ACHN (cell line): ENCODE results near the gene HOXA6.

Experiments
- DNase-seq: peaks from one replicate; pipeline ENCODE4 v3.0.0-alpha.2; 2015
- in situ Hi-C: cut with HindIII; loops from 2 replicates; pipeline ENCODE4 v1.10.0; 2017; ENCODE audit warnings: low sequenced_read_pairs, low pct_ligation_motif_present, low pct_unique_long_range_greater_than_20kb

HOXA6 gene

GRCh38 chr7:27156508-27156898, 8.9 kb upstream of the HOXA6 start, which contains the start of gene HOXA7:
TSS of gene HOXA7 (minus strand) at chr7:27156675. CDS start at chr7:27156545, 130 bp downstream.
- in situ Hi-C loops, result no loop called here

DNA sequence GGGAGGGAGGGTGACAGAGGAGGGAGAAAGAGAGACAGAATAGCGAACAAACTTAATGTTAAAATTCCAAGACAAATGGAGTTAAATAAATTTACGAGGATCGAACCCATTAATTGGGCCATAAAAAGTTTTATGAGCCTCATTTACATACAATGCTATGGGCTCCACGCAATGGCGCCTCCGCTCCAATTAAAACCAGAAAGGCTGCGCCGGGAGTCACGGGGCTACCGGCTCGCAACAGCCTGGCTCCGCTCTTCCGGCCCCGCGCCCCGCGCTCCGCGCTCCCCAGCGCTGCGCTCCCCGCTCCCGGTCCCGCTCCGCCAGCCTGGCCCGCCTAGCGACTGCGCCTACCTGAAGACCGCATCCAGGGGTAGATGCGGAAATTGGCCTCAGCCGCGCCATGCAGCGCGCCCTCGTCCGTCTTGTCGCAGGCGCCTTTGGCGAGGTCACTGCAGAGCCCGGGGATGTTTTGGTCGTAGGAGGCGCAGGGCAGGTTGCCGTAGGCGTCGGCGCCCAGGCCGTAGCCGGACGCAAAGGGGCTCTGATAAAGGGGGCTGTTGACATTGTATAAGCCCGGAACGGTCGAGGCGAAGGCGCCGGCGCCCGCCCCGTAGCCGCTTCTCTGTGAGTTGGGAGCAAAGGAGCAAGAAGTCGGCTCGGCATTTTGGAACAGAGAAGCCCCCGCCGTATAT, 8.4 kb upstream of the HOXA6 start:
- DNase-seq, result peak; percentile 56
- in situ Hi-C loops, result no loop called here

More at GRCh38 chr7:27156508-27156898, 8.9 kb upstream of the HOXA6 start, which contains the start of gene HOXA7:
- DNase-seq, result peak; percentile 82

DNA sequence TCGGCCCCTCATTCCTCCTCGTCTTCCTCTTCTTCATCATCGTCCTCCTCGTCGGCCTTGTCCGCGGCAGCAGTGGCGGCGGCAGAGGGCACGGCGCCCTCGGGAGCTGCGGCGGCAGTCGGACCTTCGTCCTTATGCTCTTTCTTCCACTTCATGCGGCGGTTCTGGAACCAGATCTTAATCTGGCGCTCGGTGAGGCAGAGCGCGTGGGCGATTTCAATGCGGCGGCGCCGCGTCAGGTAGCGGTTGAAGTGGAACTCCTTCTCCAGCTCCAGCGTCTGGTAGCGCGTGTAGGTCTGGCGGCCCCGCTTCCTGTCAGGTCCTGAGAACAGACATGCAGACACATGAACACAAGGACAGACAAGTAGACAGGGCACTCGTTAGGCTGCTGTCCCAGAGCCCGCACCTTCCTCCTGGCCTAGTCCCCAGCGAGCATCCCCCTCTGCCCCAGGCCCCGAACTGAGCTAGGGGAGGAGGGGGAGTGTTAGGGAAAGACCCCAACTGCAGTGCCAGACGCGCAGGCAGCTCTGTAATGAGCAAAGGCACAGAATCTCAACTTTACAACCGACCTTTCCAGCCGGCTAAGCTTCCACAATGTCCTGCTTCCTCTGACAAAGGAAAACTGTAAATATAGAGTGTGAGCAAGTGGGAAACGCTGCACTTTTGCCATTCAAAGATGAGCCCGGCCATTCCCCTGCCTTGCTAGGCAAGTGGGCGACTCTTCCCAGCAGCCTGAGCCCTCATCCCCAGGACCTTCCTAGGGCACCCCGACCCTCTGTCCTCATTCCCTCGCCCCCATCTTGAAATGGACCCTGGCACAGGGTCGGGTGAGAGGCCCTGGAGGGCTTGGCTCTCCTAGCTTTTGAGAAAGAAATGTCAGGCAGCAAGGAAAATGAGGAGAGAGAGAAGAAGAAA, 7.6 kb upstream of the HOXA6 start:
- in situ Hi-C loops, result no loop called here
- peak; percentile 57 for DNase-seq

DNA sequence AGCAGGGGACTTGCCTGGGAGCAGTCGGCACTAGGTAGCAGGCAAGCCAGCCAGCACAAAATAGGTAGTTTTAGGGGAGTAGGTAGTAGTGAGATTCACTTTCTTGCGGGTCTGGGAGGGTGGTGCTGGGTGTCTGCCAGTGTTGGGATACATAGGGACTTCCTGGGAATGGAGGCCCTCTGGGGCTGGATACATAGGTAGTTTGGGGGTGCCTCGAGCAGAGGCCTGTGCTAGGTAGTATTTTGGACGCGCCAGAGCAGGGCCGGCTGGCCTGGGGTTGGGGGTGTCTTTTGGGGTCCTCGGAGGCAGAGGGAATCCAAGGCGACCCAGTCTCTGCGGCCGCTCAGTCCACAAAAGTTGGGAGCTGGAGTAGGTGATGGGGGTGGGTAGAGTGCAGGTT, 6.8 kb upstream of the HOXA6 start:
- in situ Hi-C loops, result no loop called here
- DNase-seq, result no peak

GRCh38 chr7:27153526-27153925, 6.0 kb upstream of the HOXA6 start:
- in situ Hi-C loops, result no loop called here
- DNase-seq, result no peak

DNA sequence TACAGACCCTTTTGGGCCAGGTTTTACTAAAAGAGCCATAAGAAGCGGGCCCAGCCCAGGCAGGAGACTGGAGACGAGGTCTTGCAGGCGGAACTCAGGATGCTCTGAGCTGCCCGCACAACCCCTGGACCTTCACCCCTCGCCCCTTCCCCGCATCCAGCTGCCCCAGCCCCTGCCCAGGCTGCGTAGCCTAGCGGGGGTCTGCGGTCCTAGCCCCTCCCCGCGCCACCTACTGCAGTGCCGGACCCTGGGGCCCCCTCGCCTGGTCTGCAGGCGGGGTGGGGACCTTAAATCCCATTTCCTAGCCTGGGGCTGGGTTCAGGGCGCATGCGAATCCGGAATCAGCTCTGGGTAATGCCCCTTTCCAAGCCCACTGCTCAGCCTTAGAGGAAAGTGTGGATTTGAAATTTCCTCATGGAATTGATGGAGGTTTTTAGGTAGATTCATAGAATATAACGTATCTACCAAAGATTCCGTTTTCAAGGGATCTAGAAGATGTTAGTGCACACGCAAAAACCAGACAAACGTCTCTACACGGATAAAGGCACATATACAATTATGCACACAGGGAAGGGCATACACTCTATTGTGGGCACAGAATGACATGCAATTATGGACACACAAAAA, 5.4 kb upstream of the HOXA6 start:
- DNase-seq, result no peak
- in situ Hi-C loops, result no loop called here

DNA sequence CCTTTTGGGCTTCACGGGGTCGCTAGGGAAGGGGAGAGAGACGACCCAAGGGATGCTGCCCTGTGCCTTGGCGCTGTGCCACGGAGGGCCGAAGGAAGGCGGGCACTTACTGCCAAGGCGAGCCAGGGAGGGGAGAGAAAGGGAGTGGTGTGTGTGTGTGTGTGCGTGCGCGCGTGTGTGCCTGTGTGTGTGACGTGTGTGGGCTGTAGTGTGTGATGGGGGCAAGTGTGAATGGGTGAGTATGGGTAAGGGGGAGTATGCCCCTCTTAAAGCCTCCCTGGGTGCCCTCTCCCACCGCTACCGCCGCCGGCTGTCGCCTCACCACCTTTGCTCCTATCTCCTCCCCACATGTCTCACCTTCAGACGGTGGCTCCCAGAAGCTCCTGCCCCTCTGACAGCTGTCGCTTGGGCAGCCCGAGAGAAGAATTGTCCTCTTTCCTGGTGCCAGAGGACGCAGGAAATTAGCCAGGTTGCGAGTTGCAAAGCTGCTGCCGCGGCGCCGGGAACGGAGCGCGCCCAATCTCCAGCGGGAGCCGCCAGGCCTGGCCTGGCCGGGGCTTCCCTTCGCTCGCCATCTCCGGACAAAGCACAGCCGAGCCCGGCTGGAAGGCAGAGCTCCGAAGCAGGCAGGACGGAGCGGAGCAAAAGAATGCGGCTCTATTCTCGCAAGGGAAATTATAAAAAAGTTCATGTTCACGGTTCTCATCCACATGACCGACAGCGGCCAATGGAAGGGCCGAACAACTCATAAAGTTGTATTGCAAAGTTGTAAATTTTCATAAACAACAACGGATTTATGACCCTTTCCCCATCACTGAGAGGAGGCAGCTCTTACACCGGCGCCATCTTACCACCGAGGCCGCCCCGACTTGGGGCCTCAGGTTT, 4.6 kb upstream of the HOXA6 start, which contains the start of gene HOXA3:
Gene HOXA3, minus strand, starts transcription at position 653 of the 885 bp plus-strand sequence. CDS start 41,943 bp downstream, outside the sequence.
- peak; percentile 69 for DNase-seq
- in situ Hi-C loops, result no loop called here

DNA sequence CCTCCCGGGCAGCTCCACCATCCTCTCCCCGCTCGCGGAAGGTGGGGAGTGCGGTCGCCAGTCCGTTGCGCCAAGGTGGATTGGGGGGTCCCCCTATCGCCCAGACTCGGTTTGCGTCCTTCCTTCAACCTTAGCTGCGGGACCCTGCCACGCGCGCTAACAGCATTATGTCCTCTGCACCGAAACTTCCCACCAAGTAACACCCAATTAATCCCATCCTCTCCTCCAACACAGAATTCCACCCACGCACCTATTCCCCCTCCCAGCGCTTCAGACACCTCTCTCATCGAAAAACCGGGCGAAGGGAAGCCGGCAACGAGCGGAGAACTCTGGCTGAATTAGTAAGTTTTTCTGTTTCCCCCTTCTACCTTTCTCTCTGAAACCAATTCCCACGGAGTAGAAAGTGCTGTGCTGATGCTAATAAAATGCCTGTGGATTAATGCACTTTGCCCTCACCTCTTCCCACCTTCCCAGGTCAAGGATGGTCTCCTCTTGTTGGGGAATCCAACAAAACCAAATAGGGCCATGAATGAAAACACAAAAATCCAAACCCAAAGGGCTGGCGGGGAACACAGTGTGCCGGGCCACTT, 3.9 kb upstream of the HOXA6 start:
- in situ Hi-C loops, result no loop called here
- DNase-seq, result peak; percentile 24

DNA sequence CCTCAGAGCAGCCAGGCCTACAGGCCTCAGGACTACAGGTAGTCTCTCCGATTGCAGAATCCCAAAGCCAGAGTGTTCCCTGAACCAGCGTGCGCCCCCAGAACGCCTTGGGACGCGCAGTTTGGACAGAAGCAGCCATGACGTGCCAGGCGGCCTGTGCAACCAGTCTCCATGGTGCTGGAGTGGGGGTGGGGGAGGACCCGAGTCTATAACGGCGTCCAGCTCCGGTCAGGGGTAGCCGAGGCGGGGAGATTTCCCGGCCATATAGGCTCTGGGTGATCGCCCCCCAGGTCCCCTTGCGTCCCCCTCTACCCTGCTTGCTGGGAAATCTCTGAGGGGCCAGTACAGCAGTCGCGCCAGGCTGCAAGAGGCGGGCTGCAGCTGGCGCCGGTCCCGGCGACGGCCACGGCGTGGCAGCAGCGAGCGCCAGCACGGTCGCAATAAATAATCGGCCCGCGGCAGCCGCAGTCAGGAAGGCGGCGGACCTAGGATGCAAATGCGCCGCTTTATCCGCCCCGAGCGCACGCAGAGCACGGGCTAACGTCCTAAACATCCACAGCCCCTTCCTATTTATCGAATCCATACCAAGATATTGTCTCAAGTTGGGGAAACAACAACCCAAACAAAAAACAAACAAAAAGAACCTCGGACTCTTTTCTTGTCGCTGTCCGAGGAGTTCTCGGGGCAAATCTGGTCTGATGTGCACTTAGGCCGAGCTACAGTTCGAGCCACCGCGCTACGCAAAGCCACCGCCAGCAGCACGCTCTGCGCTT, 3.2 kb upstream of the HOXA6 start:
- DNase-seq, result peak; percentile 93
- in situ Hi-C loops, result no loop called here

DNA sequence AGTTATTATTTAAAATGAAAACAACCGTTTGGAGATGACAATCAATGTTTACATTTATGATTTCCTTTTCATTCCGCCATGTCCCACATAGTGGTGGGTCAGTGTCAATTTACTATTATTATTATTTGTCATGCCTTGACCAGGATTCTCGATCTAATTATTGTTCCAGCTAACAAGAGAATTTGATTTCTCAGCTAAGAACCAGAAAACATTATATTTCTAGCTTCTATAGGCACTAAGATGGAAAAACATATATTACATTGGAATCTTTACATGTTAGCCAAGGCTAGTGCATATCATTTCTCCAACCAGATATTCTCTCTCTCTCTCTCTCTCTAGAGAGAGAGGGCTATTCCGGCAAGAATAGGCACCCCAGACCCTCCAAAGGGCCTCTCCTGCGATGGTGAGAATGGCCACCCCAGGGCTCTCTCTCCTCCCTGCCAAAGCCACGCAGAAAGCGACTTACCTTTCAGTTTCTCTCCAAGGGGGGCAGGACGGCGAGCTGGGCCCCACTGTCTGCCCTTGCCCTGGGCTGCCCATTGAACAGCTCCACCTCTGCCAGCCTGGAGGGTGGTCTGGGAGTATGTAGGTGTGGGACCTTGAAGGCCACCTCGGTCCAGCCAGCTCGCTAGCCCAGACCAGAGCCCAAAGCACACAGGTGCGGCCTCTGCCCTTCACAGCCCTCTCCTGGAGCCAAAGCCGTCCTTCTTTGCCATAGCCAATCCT, 2.4 kb upstream of the HOXA6 start:
- in situ Hi-C loops, result no loop called here

DNA sequence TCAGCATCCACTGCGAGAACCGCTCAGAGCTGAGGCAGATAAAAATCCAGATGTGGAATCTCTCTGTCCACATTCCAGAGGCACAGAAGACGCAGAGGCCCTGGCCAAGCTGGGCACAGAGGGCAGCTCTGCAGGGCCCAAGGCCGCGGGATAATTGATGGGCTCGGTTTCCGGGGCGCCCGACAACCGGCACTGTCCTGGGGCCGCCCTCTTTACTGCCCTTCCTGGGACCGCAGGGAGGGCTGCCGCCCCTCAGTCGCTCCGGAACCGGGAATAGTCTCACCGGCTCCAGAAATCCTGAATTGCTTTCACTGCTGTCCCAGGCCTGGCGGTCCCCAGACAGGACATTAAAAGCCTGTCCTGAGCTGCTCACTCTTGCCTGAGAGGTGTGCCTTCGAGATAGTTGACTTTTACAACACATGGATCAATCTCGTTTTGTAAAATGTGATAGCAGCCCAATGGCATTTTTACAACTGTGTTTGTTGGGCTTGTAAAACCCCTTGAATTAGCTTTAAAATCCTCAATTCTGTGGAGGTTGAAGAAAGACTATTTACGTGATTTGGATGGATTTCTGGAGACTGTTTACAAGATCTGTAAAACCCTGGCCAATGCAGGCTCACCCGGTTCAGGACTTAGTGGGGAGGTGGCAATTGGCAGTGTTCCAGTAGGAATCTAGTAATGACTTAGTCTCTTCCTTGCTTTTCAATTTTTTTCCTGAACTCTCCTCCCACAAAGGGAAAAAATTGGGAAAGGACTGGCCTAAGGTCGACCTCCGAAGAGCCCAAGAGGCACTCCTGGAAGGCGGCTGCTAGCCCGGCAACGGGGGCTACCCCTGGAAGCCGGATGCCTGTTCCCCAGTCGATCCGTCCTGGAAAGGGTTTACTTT, 1.4 kb upstream of the HOXA6 start:
- in situ Hi-C loops, result no loop called here
- peak; percentile 40 for DNase-seq

More for the DNA sequence above, 2.4 kb upstream of the HOXA6 start:
- DNase-seq, result peak; percentile 53

- DNase-seq, result peak; percentile 52
- in situ Hi-C loops, result no loop called here
Observed at GRCh38 chr7:27148031-27148755, 619 bp upstream of the HOXA6 start.

DNA sequence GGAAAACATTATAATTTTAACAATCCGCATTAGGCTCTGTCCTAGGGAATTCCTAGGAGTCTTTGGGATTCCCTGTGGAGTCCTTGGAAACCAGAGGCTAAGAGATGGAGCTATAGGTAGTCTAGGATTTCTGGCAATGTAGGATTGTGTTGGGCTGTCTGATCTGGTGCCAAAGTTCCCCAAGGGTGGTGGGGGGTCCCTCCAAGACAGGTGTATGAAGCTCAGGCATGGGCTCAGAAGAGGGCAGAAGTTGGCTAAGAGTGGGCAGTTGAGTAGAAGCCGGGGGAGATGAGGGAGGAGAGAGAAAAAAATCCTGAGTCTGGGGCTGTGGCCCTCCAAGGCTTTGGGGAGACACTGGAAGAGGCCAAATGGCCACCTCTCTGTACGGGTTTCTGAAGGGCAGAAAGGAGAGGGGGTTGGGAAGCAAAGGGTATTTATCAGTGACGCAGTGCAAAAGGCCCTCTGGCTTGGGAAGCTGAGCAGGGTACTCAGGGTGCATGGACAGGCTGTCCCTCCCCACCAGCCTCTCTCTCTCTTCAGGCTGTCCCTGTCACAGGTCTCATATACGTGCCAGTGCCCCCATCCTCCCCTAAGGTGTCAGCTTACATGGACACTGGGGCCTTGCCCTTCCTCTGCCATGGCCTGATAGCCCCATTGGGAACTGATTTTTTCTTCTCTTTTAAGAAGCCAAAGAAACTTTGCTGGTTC, 929 bp downstream of the HOXA6 start:
- DNase-seq, result no peak
- in situ Hi-C loops, result no loop called here

- no peak for DNase-seq
- in situ Hi-C loops, result no loop called here
Observed at GRCh38 chr7:27145914-27146412, 1.6 kb downstream of the HOXA6 start.
